ENCODE measurements around the gene CD81.

CD81 gene

DNA sequence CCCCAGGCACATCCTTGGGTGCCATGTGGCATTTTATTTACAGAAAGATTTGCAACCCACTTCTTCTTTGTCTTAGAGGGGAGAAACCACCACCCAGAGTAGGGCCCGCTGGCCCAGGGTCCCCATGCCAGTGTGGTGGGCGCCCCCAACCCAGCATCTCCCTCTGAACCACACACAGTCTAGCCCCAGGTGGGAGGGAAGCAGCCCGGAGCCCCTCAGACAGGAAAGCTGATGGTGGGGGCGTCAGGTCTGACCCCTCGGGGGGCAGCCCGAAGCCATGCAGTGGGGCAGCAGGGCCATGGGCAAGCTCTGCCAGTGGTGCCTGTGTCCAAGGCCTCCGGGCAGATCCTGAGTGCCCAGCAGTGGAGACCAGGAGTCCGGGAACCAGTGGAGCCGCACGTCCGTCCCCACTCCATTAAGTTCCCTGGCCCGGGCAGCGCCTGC is 55.5 kb downstream of the CD81 start:
- DNase-seq (ENCODE audit: low read depth, low spot score) = no peak
- H3K27ac ChIP-seq = no peak overlapping the region

GRCh38 chr11:2433106-2433925 is 56.2 kb downstream of the CD81 start:
- no peak overlapping the region for H3K27ac ChIP-seq
- no peak for DNase-seq (ENCODE audit: low read depth, low spot score)

DNA sequence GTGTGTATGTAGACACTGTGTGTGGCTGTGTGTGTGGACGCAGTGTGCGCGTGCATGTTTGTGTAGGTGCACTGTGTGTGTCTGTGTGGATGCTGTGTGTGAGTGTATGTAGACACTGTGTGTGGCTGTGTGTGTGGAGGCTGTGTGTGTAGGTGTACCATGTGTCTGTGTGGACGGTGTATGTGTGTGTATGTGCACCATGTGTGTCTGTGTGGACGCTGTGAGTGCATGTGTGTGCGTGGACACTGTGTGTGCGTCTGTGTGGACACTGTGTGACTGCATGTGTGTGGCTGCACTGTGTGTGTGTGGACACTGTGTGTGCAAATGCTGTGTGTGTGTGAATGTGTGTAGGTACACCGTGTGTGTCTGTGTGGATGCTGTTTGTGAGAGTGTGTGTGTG is 56.9 kb downstream of the CD81 start:
- no peak for DNase-seq (ENCODE audit: low read depth, low spot score)
- no peak overlapping the region for H3K27ac ChIP-seq

- no peak for DNase-seq (ENCODE audit: low read depth, low spot score)
- no peak overlapping the region for H3K27ac ChIP-seq
Measured at GRCh38 chr11:2434506-2435255, 57.6 kb downstream of the CD81 start.

DNA sequence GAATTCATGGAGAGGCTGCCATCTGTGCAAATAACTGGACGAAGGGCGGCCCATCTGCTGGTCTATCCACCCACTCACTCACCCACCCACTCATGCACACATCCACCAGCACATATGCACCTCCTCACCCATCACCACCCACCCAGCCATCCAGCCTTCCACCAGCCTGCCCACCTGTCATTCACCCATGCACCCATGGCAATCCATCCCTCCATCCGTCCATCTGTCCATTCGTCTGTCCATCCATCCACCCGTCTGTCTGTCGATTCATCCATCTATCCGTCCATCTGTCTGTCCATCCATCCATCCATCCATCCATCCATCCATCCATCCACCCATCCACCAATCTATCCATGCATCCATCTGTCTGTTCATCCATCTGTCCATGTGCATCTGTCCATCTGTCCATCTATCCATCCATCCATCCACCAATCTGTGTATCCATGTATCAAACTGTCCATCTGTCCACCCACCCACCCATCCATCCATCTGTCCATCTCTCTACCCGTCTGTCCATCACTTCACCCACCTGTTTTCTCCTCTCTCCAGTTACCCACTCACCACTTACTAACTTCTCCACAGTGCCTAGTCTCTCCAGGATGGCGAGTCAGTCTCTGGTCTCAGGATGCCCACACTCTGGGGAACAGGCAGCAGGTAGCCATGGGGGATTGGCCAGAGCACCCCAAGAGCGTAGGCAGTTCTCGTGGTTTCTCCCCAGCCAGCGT is 58.3 kb downstream of the CD81 start:
- H3K27ac ChIP-seq = no peak overlapping the region
- no peak for DNase-seq (ENCODE audit: low read depth, low spot score)

GRCh38 chr11:2436013-2436520 is 59.0 kb downstream of the CD81 start:
- DNase-seq (ENCODE audit: low read depth, low spot score) = no peak
- no peak overlapping the region for H3K27ac ChIP-seq

DNA sequence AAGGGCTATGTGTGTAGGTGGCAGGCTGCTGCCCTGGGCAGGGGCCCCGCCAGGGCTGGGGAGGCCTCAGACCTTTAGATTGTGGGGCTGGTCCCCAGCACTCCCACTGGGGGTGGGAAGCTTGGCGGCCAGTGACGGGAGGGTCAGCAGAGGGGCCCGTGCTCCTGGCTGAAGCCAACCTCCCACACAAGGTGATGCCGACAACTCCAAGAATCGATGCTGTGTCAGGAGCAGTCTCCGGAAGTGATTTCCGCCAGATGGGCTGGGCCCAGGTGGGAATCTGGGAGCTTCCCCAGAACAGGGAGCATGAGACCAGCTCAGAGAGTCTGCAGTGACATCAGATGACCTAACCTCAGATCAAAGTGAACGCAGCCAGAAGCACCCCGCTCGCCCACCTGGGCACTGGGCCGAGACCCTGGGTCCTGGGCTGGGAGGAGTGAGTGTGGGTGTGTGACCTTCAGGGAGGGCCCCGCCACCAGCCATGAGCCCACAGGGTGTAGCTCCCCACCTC is 59.5 kb downstream of the CD81 start:
- no peak for DNase-seq (ENCODE audit: low read depth, low spot score)
- no peak overlapping the region for H3K27ac ChIP-seq

DNA sequence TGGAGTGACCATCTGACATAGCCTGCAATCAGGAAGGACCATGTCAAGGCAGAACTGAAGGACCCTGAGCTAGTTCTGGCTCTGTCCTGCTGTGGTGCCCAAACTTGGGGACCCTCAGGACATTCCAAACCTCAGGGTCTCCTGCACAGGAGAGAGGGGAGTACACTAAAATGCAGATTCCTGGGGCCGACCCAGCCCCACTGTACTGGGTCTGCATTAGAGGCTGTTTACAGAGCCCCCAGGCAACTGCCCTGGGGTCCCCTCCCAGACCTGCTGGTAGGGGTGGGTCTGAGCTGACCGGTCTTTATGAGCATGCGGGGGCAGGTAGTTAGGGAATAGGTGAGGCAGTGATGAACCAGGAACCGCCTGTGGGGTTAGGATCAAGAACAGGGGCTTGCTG is 60.4 kb downstream of the CD81 start:
- no peak overlapping the region for H3K27ac ChIP-seq
- no peak for DNase-seq (ENCODE audit: low read depth, low spot score)

- no peak overlapping the region for H3K27ac ChIP-seq
- DNase-seq (ENCODE audit: low read depth, low spot score) = no peak
Measured at GRCh38 chr11:2439820-2440219, 62.7 kb downstream of the CD81 start.

DNA sequence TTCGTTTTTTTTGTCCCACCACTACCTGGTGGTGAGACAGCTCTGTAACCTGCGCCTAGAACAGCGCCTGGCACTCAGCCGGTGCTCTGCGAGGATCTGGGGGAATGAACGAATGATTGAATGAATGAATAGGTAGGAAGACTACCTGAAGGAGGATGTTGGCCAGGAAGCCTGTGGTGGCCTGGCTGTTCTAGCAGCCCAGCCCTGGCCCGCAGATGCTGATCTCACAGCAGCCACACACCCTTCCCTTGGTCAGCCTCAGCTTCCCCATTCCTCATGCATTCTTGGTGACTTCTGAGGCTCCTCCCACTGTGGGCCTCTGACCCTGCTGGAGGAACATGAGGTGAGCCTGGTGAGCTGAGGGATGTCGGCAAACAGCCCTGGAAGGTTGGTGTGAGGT is 63.5 kb downstream of the CD81 start:
- no peak for DNase-seq (ENCODE audit: low read depth, low spot score)
- no peak overlapping the region for H3K27ac ChIP-seq

GRCh38 chr11:2441171-2441570 is 64.1 kb downstream of the CD81 start:
- no peak for DNase-seq (ENCODE audit: low read depth, low spot score)
- no peak overlapping the region for H3K27ac ChIP-seq

DNA sequence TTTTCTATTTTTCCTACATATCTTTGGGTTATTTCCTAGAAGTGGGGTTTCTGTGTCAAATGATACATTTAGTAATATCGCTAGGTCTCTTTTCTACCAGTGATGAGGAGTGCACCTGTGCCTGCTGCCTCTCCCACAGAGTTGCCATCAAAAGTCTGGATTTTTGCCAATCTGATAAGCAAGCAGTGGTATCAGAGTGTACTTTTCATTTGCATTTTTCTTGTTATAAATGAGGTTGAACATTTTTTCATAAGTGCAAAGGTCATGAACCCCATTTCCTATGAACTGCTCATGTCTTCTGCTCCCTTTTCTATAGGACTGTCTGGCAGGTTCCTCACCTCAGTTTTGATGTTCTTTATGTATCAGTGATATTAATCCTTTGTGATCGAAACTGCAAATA is 65.5 kb downstream of the CD81 start:
- H3K27ac ChIP-seq = no peak overlapping the region
- no peak for DNase-seq (ENCODE audit: low read depth, low spot score)

GRCh38 chr11:2443406-2443805 is 66.3 kb downstream of the CD81 start:
- H3K27ac ChIP-seq = no peak overlapping the region
- no peak for DNase-seq (ENCODE audit: low read depth, low spot score)

DNA sequence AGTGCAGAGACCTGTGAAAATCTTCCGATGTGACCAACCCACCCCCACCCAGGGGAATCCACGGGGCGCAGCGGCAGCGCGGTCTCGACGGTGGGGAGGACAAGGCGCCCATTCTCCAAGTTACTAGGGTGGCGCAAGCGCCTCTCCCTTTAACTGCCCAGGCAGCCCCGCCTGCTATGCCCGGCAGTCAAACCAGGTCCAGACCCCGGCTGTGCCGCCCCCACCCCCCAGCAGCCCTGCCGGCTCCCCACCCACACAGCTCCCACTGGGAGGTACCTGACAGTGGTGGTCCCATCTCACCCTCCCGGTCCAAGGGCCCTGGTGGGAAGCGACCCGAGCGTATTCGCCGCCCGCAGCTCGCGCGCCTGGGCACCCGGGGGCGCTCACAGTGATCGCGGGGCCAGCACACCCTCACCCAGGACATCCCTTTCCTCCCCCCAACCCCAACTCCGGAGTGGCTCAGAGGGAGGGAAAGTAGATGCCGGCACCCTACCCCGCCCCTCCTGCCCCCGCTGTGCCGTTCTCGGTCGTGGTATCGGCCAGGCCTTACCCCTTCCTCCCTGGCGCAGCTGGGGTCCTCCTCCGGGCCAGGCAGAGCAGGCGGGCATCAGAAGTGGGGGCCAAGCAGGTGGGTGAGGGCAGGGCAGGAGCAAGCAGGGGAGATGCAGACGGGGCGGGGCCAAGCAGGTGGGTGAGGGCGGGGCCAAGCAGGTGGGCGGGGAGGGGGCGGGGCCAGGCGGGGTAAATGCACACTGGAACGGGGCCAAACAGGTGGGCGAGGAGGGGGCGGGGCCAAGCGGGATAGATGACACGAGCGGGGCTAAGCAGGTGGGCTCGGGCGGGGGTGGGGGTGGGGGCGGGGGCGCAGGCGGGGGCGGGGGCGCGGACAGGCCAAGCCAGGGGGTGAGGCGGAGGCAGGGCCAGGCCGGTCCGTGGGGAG is 67.0 kb downstream of the CD81 start, which contains the start of gene TRPM5:
TRPM5 (minus strand) TSS at position 634 of the 940 bp plus-strand sequence. CDS start 21,478 bp downstream, outside the sequence.
- H3K27ac ChIP-seq = no peak within 1 kb of the TSS
- no peak for DNase-seq (ENCODE audit: low read depth, low spot score)

- H3K27ac ChIP-seq = no peak within 1 kb of the TSS
- no peak for DNase-seq (ENCODE audit: low read depth, low spot score)
Measured at GRCh38 chr11:2444821-2445745, 68.0 kb downstream of the CD81 start, which contains the start of gene KCNQ1. TSS of gene KCNQ1 (plus strand) at chr11:2445008. CDS start at chr11:2445099, 91 bp downstream.

GRCh38 chr11:2445746-2446551 is 68.8 kb downstream of the CD81 start:
- H3K27ac ChIP-seq = no peak overlapping the region
- DNase-seq (ENCODE audit: low read depth, low spot score) = no peak

- H3K27ac ChIP-seq = no peak overlapping the region
- no peak for DNase-seq (ENCODE audit: low read depth, low spot score)
Measured at GRCh38 chr11:2446590-2447252, 69.6 kb downstream of the CD81 start.
